ENCODE results near the gene FGF14. TPM values are rescaled to one million over a fixed set of nuclear protein-coding genes. Genes with fewer than 3 reads are reported as not detected.

FGF14 gene
- total RNA-seq, 3 donors from 2014 or later = 0.43 to 2.5 (median 0.70) TPM

GRCh38 chr13:101695870-101696516, 705.9 kb downstream of the FGF14 start:
- ATAC-seq (no peak), DNase-seq (no peak)
- Histone ChIP-seq H3K36me3 (ENCODE audit: low read depth) (no peaks in the 10 kb centered on the region), H3K4me1 (ENCODE audit: low read depth) (no peaks in the 10 kb centered on the region), H3K4me3 (no peak overlapping the region), H3K9me3 (no peaks in the 10 kb centered on the region)
- intact Hi-C loops (cut with DNase I, micrococcal nuclease) = no loop called here
- TF ChIP-seq CTCF (IDR thresholded peaks at IDR 0.05) = no peak

- intact Hi-C loops (cut with DNase I, micrococcal nuclease) = no loop called here
These were observed 710.4 kb downstream of the FGF14 start for GRCh38 chr13:101691341-101691860.

GRCh38 chr13:101690871-101691270, 711.0 kb downstream of the FGF14 start:
- Histone ChIP-seq H3K4me1 (ENCODE audit: low read depth) (no peaks in the 10 kb centered on the region), H3K4me3 (no peak overlapping the region), H3K9me3 (no peaks in the 10 kb centered on the region), H3K36me3 (ENCODE audit: low read depth) (no peaks in the 10 kb centered on the region)
- ATAC-seq (no peak), DNase-seq (no peak)
- intact Hi-C loops (cut with DNase I, micrococcal nuclease) = no loop called here
- no peak for TF ChIP-seq CTCF (IDR thresholded peaks at IDR 0.05)

More at GRCh38 chr13:101691341-101691860, 710.4 kb downstream of the FGF14 start:
- Histone ChIP-seq H3K4me3 (no peak overlapping the region), H3K4me1 (ENCODE audit: low read depth) (no peaks in the 10 kb centered on the region), H3K9me3 (no peaks in the 10 kb centered on the region), H3K36me3 (ENCODE audit: low read depth) (no peaks in the 10 kb centered on the region)
- TF ChIP-seq CTCF (IDR thresholded peaks at IDR 0.05) = no peak
- DNase-seq (no peak), ATAC-seq (no peak)

GRCh38 chr13:101686003-101686402, 715.8 kb downstream of the FGF14 start:
- intact Hi-C loops (cut with DNase I, micrococcal nuclease) = no loop called here
- no peak for TF ChIP-seq CTCF (IDR thresholded peaks at IDR 0.05)
- Histone ChIP-seq H3K36me3 (ENCODE audit: low read depth) (no peaks in the 10 kb centered on the region), H3K4me3 (no peak overlapping the region), H3K9me3 (no peaks in the 10 kb centered on the region), H3K4me1 (ENCODE audit: low read depth) (no peaks in the 10 kb centered on the region)
- no peak for ATAC-seq
- no peak for DNase-seq

GRCh38 chr13:101681834-101682233, 720.0 kb downstream of the FGF14 start:
- ATAC-seq (no peak), DNase-seq (no peak)
- H3K36me3 ChIP-seq (ENCODE audit: low read depth) = no peaks in the 10 kb centered on the region
- no peak overlapping the region for H3K4me3 ChIP-seq
- no peaks in the 10 kb centered on the region for H3K4me1 ChIP-seq (ENCODE audit: low read depth)
- no peak for TF ChIP-seq CTCF (IDR thresholded peaks at IDR 0.05)
- intact Hi-C loops (cut with DNase I, micrococcal nuclease) = no loop called here
- no peaks in the 10 kb centered on the region for H3K9me3 ChIP-seq
